RWPE1 (cell line): ENCODE results near the gene BFSP1.

Experiments
- CTCF ChIA-PET: fragments of 350-600 bp; sonication (Branson Sonifier 250); formaldehyde crosslinking; extraction: SDS; loops from one replicate; lab custom pipeline; 2021; lab: Yijun Ruan, JAX
- POLR2A ChIA-PET: fragments of 400-600 bp; formaldehyde crosslinking; extraction: SDS; loops from one replicate; lab custom pipeline; 2020; ENCODE audit warnings: antibody characterized with exemption; ENCODE audit not compliant: low non-redundant PET; lab: Yijun Ruan, JAX
- DNase-seq: peaks from one replicate; pipeline ENCODE4 v3.0.0; 2012; ENCODE audit warnings: low spot score
- H3K27ac ChIP-seq: fragments of 450-650 bp; 2 replicates; pipeline ENCODE4 v1.5.1; 2017
- TF ChIP-seq, protein P1 (sequence below): fragments of 450-650 bp; conservative IDR thresholded peaks from 2 replicates; pipeline ENCODE4 v1.5.1; 2017; ENCODE audit warnings: low read depth, mild to moderate bottlenecking

The BFSP1 gene

DNA sequence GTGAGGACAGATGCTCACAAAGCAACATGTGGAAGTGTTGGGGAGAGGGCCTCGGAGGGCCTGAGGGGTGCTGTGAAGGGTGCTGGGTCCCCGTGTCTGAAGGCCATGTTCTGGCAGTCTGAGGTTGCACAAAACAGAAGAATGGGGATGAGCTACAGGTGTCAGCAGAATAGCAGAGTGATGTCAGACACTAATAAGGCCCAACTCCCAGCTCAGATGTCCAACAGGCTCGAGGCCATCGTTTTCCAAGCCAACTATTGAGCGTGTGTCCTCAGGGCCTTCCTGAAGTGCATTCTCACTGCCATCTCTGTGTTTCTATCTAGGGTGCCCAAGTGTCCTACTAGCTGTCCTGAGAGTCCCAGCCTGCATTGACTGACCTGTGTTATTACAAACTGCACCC lies 7.9 kb downstream of the BFSP1 start:
- TF ChIP-seq, protein P1, sequence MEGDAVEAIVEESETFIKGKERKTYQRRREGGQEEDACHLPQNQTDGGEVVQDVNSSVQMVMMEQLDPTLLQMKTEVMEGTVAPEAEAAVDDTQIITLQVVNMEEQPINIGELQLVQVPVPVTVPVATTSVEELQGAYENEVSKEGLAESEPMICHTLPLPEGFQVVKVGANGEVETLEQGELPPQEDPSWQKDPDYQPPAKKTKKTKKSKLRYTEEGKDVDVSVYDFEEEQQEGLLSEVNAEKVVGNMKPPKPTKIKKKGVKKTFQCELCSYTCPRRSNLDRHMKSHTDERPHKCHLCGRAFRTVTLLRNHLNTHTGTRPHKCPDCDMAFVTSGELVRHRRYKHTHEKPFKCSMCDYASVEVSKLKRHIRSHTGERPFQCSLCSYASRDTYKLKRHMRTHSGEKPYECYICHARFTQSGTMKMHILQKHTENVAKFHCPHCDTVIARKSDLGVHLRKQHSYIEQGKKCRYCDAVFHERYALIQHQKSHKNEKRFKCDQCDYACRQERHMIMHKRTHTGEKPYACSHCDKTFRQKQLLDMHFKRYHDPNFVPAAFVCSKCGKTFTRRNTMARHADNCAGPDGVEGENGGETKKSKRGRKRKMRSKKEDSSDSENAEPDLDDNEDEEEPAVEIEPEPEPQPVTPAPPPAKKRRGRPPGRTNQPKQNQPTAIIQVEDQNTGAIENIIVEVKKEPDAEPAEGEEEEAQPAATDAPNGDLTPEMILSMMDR, result no peak
- POLR2A ChIA-PET, result no interaction called here
- CTCF ChIA-PET, result interaction anchor here (0.5 kb wide), 1 partner anchor 33 kb away, joined by 3 read pairs; no protein-coding TSS in a partner anchor
- no peak for DNase-seq
- H3K27ac ChIP-seq, result no peak overlapping the region

DNA sequence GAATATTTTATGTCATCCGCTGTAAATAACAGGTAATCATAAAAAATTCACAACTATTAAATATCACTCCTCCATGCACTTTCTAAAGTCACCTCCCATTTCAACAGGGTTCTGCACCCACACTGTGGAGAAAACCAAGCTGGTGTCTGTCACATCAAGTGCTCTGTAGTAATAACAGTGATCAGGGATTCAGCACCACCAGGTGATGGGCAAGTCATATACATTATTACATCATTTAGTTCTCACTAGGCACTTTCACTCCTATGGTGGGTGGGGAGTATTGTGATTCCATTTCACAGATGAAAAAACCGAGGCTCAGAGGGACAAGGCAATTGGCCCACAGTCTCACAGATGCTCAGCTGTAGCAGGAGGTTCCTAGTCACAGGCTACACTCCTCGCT lies 8.7 kb downstream of the BFSP1 start:
- CTCF ChIA-PET, result no interaction called here
- POLR2A ChIA-PET, result no interaction called here

DNA sequence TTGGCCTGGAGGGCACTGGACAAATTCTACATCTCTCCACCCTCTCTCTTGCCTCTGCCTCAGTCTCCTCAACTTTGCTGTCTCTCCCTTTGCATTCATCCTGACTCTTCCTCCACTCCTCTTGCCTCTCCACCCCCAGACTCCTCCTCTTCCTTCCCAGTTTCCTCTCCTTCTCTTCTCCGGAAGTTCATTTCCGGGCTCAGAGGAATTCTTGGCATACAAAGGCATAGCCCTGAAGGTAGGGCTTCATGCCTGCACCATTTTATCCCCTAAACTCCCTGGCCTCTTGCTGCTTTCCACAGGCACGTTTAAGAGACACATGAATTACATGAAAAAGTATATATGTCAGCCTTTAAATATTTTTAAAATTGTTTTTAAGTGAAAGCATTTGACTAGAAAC lies 10.6 kb downstream of the BFSP1 start:
- DNase-seq, result no peak
- CTCF ChIA-PET, result no interaction called here

More for the DNA sequence above, 8.7 kb downstream of the BFSP1 start:
- H3K27ac ChIP-seq, result no peak overlapping the region
- DNase-seq, result no peak
- TF ChIP-seq, protein P1, result no peak

GRCh38 chr20:17519606-17520285 lies 11.4 kb downstream of the BFSP1 start:
- ChIA-PET POLR2A (no interaction called here), CTCF (no interaction called here)
- TF ChIP-seq, protein P1, result no peak

More for the DNA sequence above, 10.6 kb downstream of the BFSP1 start:
- POLR2A ChIA-PET, result no interaction called here
- H3K27ac ChIP-seq, result no peak overlapping the region
- TF ChIP-seq, protein P1, result no peak

GRCh38 chr20:17518339-17519052 lies 12.7 kb downstream of the BFSP1 start:
- H3K27ac ChIP-seq, result no peak overlapping the region
- POLR2A ChIA-PET, result no interaction called here
- TF ChIP-seq, protein P1, result no peak
- DNase-seq, result peak; percentile 59
- CTCF ChIA-PET, result no interaction called here

More at GRCh38 chr20:17519606-17520285, 11.4 kb downstream of the BFSP1 start:
- no peak overlapping the region for H3K27ac ChIP-seq
- no peak for DNase-seq

GRCh38 chr20:17515053-17515452 lies 16.1 kb downstream of the BFSP1 start:
- ChIA-PET POLR2A (no interaction called here), CTCF (no interaction called here)
- H3K27ac ChIP-seq, result no peak overlapping the region
- DNase-seq, result no peak
- TF ChIP-seq, protein P1, result no peak
